Endothelial cell of umbilical vein (primary cell): Measurements from ENCODE around the gene MARK4.

Experiments
- EZH2 ChIP-seq: IDR thresholded peaks from 2 replicates; pipeline ENCODE4 v1.6.1; 2012; ENCODE audit warnings: borderline replicate concordance, low read depth, mild to moderate bottlenecking, moderate library complexity, low read length, inconsistent platforms; ENCODE audit not compliant: severe bottlenecking
- POLR2AphosphoS5 ChIP-seq: IDR thresholded peaks from 2 replicates; pipeline ENCODE4 v1.6.1; 2012; ENCODE audit warnings: low read depth, mild to moderate bottlenecking, control low read depth, low read length, moderate library complexity; ENCODE audit not compliant: insufficient read depth
- TF ChIP-seq, protein P1 (sequence below): IDR thresholded peaks from 2 replicates; pipeline ENCODE4 v1.6.1; 2011; ENCODE audit not compliant: insufficient read depth, insufficient read length
- TF ChIP-seq, protein P2 (sequence below), 2 donors: IDR thresholded peaks; 1 replicate in 1 of 2; 2 replicates in 1 of 2; pipeline ENCODE4 v1.5.1; 2011; ENCODE audit warnings: low read length in 2 of 2, mild to moderate bottlenecking in 2 of 2, moderate library complexity in 2 of 2, control low read depth in 1 of 2, inconsistent platforms in 1 of 2, low read depth in 1 of 2; ENCODE audit not compliant: insufficient read depth in 1 of 2; ENCODE audit errors: extremely low read depth in 1 of 2

DNA sequence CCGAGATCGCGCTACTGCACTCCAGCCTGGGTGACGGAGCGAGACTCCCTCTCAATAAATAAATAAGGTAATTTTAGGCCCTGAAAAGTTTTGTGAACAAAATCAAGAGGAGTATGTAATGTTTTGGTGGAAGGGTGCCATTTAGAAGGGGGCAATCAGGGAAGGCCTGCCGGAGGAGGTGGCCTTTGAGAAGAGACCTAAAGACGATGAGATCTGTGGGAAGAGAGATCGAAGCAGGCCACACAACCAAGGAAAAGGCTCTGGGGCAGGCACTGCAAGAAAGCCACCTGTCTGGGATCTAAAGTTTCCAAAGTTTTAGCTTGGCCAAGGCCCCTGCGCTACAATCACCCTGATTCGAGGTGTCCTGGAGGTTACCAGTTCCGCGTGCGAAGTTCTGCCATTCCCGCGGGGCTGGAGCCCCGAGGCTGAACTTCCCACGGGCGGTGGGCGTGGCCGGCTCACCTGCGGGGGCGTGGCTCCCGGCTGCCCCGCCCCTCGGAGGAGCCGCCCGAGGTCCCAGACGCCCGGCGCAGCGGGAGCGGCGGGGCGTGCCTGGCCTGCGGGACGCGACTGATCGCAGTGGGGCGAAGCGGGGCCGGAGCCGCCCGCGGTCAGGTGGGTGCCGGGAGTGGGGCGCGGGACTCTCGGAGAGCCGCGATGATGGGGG, 89.3 kb downstream of the MARK4 start, which contains the start of gene KLC3:
- TF ChIP-seq POLR2AphosphoS5 (no peak), EZH2 (no peak)
- TF ChIP-seq, protein P1, sequence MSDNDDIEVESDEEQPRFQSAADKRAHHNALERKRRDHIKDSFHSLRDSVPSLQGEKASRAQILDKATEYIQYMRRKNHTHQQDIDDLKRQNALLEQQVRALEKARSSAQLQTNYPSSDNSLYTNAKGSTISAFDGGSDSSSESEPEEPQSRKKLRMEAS, result no peak
- TF ChIP-seq, protein P2, sequence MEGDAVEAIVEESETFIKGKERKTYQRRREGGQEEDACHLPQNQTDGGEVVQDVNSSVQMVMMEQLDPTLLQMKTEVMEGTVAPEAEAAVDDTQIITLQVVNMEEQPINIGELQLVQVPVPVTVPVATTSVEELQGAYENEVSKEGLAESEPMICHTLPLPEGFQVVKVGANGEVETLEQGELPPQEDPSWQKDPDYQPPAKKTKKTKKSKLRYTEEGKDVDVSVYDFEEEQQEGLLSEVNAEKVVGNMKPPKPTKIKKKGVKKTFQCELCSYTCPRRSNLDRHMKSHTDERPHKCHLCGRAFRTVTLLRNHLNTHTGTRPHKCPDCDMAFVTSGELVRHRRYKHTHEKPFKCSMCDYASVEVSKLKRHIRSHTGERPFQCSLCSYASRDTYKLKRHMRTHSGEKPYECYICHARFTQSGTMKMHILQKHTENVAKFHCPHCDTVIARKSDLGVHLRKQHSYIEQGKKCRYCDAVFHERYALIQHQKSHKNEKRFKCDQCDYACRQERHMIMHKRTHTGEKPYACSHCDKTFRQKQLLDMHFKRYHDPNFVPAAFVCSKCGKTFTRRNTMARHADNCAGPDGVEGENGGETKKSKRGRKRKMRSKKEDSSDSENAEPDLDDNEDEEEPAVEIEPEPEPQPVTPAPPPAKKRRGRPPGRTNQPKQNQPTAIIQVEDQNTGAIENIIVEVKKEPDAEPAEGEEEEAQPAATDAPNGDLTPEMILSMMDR (IDR thresholded peaks at IDR 0.05; ENCODE audit: extremely low read depth in 1 of 2, insufficient read depth in 1 of 2, low read depth in 1 of 2, low read length in 2 of 2), result no peak
